GM21367 (cell line): Measurements from ENCODE around the gene MVP.
"Not testable (repeated sequence)": the region's sequence is repeated elsewhere in the genome, so short reads cannot be mapped to it uniquely, and the experiment has no call there.

Experiments used
- ATAC-seq: cut with Tn5 transposase; IDR thresholded peaks from one replicate; pipeline ENCODE4 v1.9.1; 2021; ENCODE audit not compliant: unreplicated experiment

MVP gene

GRCh38 chr16:29815032-29815721 lies 5.1 kb upstream of the MVP start:
- no peak for ATAC-seq

GRCh38 chr16:29815793-29816693 lies 4.2 kb upstream of the MVP start, which contains the start of gene PAGR1:
Gene PAGR1, plus strand, starts transcription at chr16:29816152. Its CDS starts 374 bp downstream, at chr16:29816526.
- peak; percentile 45 for ATAC-seq

GRCh38 chr16:29816694-29817441 lies 3.4 kb upstream of the MVP start:
- ATAC-seq: peak; percentile 11

DNA sequence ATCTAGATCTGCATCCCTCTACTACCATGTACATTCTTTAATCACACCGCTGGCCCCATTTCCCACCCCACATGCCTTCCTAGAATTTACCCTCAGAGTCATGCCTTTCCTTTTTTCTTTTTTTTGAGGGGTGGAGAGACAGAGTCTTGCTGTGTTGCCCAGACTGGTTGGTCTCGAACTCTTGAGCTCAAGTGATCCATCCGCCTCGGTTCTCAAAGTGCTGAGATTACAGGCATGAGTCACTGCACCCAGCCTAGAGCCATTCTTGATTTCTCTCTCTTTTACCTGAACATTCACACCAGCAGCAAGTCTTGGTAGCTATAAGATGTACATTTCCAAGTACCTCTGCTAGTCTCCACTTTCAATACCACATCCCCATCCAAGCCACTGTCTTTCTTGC lies 2.2 kb upstream of the MVP start:
- no peak for ATAC-seq

GRCh38 chr16:29819506-29819905 lies 756 bp upstream of the MVP start:
- ATAC-seq: no peak

DNA sequence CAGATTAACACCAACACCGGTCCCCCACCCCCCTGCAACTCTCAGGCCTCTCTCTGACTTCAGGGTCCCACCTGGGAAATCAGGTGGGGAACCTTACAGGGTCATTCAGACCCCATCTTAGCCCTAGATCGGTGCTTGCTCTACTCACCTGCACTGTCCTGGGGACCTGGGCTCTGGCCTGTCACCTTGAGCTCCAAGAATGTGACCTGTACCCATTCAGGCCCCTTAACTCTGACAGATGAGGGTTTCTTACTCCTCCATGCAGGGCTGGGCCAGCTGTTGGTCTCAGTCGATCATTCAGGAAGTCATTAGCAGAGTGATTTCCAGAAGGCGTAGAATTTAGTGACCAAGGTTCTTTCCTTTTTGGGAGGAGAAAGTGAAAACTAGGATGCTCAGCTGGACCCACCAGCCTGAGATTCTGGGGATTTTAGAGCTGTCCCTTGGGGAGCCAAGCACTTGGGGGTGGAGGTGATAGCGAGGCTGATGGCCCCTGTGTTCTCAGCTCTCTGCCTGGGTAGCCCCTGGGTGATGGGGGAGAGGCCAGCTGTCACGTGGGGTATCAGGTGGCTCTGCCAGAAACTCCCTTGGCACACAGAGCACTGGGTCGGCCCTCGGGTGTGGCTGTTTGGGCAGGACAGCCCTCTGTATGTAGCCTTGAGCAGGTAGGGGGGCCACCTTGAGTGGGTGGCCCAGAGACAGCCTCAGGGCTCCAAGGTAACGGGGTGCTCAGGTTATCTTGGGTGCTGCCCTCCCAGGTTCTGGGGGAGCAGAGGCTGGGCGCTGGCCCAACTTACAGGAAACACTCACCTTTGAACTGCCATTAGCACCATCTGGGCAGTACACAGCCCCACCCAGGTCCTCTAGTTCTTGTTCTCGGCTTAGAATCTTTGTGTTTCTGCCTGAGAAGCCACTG lies 724 bp downstream of the MVP start:
- no peak for ATAC-seq

DNA sequence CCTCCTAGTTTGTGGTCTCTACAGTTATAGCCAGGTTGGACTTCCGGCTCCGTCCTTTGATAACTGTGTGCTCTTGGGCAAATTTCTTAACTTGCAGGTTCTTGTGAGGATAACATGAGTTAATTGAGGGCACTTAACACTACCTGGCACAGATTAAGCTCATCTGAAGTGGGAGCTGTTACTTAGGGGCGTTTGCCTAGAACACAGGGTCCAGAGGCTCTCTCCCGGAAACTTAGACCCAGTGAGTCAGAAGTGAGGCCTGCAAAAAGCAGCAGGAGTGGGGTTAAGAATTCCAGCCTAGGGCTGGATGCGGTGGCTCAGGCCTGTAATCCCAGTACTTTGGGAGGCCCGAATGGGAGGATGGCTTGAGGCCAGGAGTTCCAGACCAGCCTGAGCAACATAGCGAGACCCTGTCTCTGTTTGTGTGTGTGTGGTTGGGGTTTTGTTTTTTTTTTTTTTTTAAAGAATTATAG lies 1.4 kb downstream of the MVP start:
- ATAC-seq: no peak

- no peak for ATAC-seq
Observed at GRCh38 chr16:29824589-29825144, 4.4 kb downstream of the MVP start.

DNA sequence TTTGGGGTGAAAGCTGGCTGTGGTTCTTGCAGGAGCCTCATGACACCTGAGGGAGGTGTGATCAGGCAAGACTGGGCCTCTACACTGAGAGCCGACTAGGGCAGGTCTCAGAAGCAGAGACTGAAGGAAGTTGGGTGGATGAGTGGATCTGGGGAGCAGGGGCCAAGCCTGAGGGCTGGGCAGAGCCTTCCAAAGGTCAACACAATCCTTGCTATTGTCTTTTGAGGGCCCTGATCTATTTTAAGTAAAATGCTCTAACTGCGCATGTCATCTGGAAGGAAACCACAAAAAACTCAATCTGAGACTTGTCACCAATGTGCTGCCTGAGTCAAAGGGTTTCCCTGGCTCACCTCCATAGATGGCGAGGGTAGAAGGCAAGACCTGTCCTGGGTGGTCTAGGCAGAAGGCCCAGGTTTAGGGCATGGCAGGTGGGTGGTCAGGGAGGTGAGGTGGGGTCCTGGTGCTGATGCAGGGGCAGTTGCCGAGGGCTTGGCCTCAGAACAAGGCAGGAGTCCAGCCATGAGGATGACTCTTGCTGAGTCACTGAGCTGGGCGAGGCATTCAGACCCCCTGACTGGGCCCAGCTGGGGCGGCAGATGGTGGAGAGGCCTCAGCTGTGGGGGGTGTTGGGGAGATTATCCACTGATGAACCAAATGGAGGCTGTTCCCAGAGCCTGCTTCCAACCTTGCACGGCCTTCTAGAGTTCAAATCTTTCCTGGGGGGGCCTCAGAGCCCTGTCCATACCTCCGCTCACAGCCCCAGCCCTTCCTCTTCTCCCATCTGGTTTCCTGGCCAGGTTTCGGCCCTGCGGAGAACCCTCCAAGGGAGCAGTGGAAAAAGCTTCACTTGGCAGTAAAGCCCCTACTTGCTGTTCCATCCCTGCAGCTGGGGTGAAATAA lies 5.1 kb downstream of the MVP start:
- no peak for ATAC-seq

GRCh38 chr16:29826342-29826695 lies 6.1 kb downstream of the MVP start:
- ATAC-seq: no peak

DNA sequence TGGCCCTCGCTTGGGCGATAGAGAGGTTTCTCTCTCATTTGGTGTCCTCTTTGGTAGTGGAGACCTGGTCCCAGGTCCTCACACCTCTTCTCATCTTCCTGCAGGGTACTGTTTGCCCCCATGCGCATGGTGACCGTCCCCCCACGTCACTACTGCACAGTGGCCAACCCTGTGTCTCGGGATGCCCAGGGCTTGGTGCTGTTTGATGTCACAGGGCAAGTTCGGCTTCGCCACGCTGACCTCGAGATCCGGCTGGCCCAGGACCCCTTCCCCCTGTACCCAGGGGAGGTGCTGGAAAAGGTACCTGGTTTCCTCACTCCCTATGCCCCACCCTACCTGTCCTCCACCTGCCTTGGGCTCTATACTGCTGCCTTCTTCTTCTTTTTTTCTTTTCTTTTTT lies 10.5 kb downstream of the MVP start:
- ATAC-seq: no peak

- ATAC-seq: no peak
Observed at GRCh38 chr16:29831490-29831889, 11.2 kb downstream of the MVP start.

DNA sequence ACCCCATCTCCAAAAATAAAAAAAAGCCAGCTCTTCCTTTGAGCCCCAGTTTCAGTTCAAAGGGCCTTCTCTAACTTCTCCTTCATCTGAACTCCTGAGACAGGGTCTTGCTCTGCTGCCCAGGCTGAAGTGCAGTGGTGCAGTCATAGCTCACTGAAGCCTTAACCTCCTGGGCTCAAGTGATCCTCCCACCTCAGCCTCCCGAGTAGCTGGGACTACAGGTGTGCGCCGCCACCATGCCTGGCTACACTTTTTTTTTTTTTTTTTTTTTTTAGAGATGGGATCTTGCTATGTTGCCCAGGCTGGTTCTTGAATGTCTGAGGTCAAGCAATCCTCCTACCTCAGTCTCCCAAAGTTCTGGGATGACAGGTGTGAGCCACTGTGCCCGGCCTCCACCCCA lies 13.0 kb downstream of the MVP start:
- ATAC-seq: not testable (repeated sequence)

GRCh38 chr16:29834079-29834478 lies 13.8 kb downstream of the MVP start:
- ATAC-seq: no peak

DNA sequence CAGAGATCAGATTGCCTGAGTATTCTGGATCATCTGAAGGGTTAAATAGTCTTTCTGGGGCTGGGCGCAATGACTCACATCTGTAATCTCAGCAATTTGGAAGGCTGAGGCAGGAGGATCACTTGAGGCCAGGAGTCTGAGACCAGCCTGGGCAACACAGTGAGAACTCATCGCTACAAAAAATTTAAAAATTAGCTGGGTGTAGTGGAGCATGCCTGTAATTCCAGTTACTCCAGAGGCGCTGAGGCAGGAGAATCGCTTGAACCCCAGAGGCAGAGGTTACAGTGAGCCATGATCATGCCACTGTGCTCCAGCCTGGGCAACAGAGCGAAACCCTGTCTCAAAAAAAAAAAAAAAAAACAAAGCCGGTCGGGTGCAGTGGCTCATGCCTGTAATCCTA lies 15.7 kb downstream of the MVP start:
- no peak for ATAC-seq

- no peak for ATAC-seq
Observed at GRCh38 chr16:29836623-29837022, 16.4 kb downstream of the MVP start.

DNA sequence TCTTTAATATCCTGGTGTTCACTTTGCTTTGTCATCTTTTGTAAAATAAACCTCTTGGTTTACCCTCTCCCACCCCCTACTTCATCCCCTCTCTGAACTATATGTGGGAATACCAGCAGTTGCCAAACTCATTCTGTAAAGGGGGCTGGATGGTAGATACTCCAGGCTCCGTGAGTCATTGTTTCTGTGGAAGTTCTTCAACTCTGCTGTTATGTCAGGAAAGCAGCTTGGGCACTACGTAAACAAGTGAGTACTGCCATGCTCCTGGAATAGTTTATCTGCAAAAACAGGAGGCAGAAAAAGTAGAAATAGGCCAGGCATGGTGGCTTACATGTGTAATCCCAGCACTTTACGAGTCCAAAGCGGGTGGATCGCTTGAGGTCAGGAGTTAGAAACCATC lies 17.6 kb downstream of the MVP start:
- ATAC-seq: no peak

GRCh38 chr16:29839822-29840221 lies 19.6 kb downstream of the MVP start:
- no peak for ATAC-seq

DNA sequence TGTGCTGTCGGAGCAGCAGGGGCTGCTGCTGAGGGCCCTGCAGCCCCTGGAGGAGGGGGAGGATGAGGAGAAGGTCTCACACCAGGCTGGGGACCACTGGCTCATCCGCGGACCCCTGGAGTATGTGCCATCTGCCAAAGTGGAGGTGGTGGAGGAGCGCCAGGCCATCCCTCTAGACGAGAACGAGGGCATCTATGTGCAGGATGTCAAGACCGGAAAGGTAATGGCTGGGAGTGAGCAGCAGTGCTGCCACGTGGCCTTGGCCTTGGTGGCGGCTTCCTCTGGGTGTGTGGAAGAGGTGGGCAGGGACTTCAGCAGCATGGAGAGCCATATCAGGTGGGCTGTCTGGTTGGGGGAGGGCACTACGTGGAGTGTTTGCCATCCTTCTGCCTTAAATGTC lies 20.0 kb downstream of the MVP start:
- no peak for ATAC-seq
